HG03558 (cell line): ENCODE measurements around the gene TRIO.
"Not testable (repeated sequence)": the region's sequence is repeated elsewhere in the genome, so short reads cannot be mapped to it uniquely, and the experiment has no call there.

Experiments used
- ATAC-seq: cut with Tn5 transposase; IDR thresholded peaks from one replicate; pipeline ENCODE4 v1.9.1; 2021; ENCODE audit warnings: moderate number of reproducible peaks; ENCODE audit not compliant: unreplicated experiment; ENCODE audit errors: extremely low read depth

Gene TRIO

DNA sequence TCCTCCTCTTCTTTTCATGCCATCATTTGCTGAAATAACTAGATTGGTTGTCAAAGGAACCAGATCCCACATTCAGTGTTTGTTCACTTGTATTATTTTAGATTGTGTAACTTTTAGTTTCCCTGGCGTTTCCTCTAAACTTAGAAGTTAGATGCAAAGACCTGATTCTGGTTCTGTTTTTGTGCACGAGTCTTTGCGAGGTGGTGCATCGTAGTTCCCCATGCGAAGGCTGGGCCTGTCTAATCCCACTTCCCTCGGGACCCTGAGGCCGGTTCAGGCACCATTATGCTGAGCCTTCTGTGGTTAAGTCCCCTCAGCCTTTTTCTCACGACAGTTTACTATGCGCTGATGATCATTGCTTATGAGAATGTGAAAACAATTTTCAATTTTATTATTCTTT lies 219.3 kb downstream of the TRIO start:
- ATAC-seq, result no peak

DNA sequence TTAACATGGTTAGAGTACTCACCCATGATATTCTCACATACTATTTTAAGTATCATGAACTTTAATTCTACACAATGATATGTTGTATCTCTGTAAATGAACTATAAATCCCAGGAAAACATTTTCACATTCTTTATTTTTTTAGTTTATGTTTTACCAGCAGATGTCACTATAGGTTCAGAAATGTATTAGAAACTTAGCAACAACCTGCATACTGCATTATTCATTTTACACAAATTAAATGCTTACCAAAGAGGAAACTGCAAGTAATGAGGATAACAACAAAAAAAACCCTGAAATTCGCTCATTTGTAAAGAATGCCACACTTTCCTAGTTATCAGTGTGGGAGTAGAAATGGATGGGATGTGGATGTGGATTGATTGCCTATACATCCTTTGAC lies 221.0 kb downstream of the TRIO start:
- no peak for ATAC-seq

DNA sequence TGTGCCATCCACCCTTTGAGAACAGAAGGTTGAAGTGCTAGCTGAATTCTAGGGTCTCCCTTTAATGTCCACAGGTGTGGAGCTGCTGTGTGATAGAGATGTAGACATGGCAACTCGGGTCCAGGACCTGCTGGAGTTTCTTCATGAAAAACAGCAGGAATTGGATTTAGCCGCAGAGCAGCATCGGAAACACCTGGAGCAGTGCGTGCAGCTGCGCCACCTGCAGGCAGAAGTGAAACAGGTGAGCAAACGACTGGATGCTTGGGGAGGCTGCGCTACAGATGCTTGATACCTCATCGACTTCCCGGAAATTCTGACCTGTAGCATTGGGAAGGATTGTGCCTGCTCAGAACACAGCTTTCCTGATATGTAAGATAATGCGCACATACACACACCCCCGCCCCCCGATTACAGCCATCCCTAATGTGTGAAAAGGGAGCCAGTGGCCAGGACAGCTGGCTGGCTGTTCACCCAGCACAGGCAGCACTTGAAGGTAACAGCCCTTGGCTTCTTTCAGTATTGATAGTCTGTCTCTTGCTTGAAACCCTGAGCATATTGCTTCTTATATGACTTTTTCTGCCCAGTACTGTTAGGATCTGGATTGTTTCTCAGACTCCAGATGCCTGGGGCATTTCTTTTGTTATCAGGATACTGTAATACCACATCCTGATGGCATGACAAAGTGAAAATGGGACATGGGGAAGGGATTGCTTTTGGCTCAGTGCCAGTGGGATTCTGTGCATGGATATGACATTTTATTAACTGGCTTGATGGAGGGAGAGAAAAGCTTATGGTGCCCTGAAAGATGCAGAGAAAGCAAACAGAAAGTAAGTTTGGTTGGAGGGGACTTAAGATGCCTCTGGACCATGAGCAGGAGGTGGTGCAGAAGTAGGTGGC lies 221.7 kb downstream of the TRIO start:
- no peak for ATAC-seq

DNA sequence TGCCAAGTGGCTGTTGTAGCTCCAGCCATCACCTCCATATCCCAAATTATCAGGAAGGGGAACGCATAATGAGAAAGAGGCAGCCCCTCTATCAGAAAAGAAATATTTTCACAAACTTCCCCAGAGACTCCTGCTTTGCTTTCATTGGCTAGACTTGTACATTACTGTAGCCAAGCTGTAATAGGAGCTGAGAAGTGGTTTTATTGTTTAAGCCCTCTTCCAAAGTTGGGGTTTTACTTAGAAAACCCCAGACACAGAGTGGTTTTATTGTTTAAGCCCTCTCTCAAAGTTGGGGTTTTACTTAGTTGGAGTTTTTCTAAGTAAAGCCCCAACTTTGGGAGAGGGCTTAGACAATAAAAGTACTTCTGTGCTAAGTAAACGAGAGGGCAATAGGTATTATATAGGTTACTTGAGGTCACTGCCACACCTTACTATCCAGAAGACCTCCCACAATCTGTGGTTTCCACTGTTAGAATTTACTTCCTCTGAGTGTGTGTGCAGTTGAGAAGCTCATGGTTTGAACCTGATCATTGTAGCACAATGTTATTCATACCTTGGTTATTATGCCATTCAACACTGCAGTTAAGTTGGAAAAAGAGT lies 222.8 kb downstream of the TRIO start:
- no peak for ATAC-seq

DNA sequence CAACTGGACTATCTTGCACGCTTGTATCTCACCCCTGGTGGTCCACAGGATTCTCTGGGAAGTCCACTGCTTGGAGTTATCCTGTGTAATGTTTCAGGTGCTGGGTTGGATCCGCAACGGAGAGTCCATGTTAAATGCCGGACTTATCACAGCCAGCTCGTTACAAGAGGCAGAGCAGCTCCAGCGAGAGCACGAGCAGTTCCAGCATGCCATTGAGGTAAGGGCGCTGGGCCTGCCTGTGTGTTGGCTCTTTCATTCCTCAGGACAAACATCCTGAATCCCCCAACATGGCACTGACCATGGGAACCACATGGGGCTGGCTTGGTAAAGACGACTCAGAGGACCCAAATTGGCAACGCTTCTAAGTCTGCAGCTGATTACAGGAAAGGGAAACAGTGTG lies 223.6 kb downstream of the TRIO start:
- ATAC-seq, result no peak

DNA sequence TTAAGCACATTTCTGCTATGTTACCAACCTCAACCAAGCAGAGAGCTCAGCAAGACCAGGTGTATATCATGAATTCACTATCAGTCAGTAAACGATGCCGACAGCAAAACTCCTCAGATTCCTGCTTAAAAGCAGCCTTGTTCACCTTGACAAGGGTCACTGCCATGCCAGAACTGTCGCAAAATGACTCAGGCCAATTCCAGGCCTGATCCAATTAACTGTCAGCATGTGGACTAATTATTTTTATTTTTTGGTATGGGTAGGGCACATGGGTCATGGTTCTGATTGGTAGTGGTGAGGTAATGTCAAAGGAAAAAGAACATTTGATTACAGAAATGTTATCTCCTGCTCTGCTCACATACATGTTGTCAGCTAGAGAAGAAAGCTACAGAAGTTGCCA lies 224.2 kb downstream of the TRIO start:
- no peak for ATAC-seq

DNA sequence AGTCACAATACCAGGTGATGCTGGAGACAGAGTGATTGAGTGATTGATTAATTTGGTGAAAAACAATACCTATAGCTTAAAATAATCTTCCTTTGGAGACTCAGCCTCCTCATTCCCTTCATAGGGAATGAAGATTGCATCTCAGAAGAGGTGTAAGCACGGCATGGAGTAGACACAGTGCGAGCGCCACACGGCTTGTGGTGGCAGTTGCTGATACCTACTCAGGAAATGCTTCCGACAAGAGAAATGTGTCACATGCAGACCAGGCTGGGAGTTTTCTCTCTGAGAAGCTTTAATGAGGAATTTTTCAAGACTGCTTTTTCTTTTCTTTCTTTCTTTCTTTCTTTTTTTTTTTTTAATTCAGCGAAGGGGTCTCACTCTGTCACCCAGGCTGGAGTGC lies 226.6 kb downstream of the TRIO start:
- no peak for ATAC-seq

DNA sequence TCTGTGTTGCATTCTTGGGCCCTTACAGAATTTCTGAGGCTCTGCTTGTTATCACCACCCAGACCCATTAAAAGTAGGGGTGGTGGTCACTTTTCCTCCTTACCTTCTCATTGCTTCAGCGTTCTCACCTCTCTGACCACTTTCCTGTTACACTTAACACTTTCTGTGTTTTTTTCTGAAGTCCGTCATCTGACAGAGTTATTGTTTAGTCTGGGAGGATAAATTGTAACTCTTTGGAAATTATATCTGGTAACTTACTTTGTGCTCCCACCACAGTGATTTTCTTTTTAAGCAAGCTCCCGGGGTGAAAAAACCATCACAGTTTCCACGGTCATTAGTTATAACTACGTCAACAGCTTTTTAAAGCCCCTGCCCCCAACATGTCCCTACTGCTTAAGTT lies 227.2 kb downstream of the TRIO start:
- no peak for ATAC-seq

DNA sequence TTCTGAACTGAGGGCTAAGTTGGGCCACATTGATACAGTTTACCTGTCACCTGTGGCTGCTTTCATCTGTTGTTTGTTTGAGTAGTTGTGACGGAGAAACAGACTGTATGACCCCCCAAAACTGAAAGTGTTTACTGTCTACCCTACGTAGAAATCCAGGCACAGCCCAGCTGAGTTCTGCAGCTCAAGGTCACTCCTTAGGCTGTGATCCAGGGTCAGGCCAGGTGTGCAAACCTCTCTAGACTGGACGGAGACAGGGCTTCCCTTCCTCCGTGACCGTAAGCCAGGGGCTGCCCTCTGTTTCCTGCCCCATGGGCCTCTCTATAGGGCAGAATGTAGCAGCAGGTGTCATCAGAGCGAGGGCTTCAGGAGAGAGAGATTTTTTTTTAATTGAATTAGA lies 230.5 kb downstream of the TRIO start:
- no peak for ATAC-seq

DNA sequence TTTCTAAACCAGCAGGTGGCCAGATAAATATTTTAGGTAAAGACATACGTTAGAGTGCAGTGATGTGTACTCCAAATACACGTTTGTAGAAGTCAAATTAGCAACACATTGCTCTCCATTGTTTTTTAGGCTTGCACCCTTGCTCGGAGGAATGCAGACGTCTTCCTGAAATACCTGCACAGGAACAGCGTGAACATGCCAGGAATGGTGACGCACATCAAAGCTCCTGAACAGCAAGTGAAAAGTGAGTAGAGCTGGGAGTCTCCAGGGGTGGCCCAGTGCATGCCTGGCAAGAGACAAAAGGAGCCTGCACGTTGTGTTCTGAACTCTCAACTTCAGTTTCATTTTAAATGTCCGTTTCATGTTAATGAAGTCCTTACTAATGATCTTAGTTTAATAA lies 231.0 kb downstream of the TRIO start:
- ATAC-seq, result no peak

DNA sequence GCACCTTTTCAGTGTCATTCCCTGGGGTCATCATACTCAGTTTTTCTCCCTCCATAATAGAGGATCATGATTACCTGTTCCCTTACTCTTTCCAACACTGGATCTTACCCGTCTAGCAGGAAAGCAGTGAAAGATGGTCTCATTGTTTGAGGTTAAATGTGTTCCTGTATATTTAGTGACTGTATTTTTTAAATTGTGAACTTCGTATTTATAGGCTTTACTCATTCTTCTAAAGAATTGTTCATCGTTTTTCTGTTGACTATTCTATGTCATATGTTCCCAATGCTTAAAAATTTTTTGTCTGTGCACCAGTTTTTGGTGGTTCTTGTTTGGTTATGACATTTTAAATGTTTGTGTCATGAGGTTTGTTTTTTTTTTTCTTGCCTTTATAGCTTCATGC lies 233.6 kb downstream of the TRIO start:
- ATAC-seq, result no peak

DNA sequence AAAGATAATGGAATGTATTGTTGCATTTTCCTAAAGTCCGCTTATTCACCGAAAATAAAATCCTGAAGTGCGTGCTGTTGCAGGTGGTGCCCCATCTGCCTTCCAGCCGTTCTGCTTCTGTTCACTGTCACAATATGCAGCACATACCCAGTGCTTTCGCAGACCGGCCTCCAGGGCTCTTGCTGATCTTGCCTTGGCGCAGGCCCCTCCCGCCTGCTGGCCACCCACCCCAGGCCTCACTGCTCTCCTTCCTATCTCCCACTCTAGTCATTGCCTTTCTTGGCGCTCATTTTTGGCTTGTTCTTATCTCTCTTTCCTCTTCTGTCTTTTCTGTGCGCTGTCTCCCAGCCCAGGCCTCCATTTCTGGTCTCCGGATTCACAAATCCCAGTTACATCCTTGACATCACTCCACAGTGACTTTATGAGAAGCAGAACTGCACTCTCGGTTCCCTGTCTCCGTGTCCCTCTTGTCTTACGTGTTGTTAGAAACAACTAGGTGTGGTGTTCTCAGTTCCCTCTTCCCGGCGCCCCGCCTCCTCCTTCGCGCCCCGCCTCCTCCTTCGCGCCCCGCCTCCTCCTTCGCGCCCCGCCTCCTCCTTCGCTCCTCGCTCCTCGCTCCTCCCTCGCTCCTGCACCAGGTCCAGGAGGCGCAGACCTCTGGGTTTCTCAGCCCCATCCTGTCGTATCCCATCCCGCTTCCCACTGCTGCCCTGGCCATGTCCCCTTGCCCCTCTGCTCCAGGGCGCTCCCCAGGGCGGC lies 236.8 kb downstream of the TRIO start:
- ATAC-seq, result no peak

DNA sequence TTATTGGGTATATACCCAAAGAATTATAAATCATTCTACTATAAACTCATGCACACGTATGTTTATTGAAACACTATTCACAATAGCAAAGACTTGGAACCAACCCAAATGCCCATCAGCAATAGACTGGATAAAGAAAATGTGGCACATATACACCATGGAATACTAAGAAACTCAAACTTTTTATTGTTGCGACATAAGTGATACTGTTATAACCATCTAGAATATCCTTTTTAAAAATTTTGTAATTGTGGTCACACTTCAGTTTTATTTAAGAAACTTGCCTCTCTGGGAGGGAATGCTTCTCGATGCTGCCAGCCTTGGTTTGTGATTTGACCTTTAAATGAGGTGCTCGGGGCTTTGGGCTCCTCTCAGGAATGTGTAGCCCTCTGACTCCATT lies 237.6 kb downstream of the TRIO start:
- no peak for ATAC-seq

DNA sequence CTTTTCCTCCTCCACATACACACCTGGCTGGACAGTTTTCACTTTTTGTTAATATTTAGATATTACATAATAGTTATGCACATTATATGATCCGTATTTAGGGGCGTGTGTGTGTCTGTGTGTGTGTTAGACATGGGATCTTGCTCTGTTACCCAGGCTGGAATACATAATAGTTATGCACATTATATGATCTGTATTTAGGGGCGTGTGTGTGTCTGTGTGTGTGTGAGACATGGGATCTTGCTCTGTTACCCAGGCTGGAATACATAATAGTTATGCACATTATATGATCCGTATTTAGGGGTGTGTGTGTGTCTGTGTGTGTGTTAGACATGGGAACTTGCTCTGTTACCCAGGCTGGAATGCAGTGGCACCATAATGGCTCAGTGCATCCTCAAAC lies 239.5 kb downstream of the TRIO start:
- no peak for ATAC-seq

DNA sequence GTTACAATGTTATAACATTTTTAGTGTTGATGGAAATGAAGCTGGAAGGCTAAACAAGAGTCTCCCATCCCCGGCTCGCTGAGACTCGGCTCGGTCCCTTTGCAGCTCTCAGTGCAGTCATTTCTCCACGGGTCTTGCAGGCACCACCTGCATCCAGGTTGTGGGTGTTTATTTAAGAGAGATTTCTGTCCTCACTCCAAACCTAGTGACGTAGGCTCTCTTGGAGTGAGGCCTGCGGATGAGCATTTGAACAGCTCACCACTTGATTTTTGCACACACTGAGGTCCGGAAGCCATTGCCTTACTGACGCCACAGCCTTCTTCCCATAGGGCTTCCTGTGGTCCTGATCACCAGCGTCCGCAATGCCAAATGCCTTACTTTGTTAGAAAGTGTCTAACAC lies 240.8 kb downstream of the TRIO start:
- no peak for ATAC-seq

DNA sequence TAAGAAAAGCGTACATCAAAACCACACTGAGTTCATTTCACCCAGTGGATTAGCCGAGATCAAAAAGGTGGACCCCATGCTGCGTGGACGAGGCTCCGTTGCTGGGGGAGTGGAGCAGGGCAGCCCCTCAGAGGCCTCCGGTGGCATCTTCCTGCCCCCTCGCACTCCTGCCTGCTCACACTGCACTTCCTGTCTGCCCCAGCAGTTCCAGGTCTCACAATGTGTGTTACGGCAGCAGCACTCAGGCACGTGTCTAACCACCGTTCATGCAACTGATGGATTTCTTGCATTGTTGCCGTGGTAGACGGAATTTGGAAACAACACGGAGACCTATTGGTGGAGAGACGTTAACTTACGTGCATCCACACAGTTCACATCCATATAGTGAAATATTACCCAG lies 241.9 kb downstream of the TRIO start:
- no peak for ATAC-seq

DNA sequence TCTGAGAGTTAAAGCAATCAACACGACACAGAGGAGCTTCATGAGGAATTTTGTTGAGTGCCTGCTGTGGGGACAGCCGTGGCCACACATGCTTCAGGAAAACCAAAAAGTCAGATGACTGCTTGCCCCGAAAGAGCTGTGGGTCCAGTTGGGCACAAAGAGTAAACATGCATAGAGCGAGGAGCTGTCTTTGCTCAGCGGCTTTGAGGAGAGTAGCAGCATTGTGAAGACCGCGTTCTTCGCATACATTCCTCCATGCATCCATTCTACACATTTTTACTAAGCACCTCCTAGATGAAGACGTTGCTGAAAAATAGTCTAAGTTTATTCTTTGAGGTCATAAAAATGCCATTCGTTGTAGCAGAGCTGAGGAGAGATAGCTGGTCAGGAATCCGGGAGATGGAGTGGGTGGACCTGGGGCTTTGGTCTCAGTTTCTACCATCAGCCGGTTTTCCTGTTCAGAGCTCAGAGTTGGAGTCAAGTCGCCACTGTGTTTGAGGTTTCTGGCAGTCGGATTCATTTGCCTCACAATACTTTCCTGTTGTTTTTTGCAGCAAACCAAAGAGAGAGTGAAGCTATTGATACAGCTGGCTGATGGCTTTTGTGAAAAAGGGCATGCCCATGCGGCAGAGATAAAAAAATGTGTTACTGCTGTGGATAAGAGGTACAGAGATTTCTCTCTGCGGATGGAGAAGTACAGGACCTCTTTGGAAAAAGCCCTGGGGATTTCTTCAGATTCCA lies 243.9 kb downstream of the TRIO start:
- ATAC-seq, result no peak

DNA sequence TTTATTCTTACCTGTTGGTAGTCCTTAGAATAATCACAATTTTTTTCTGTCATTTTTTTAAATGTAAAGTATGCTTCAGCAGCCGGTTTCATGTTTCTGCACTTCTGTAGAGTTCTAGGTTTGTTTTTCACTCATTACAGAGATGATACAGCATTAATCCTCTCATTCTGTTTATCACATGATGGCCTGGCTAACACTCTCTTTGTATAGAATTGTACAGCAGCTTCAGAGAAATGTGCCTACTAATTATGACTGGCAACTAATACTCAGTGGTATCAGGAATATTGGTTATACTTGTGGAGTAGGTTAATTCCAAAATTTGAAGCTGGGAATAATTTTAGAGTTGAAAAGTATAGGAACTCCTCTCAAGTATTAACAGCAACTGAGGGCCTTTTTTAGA lies 245.6 kb downstream of the TRIO start:
- ATAC-seq, result no peak

DNA sequence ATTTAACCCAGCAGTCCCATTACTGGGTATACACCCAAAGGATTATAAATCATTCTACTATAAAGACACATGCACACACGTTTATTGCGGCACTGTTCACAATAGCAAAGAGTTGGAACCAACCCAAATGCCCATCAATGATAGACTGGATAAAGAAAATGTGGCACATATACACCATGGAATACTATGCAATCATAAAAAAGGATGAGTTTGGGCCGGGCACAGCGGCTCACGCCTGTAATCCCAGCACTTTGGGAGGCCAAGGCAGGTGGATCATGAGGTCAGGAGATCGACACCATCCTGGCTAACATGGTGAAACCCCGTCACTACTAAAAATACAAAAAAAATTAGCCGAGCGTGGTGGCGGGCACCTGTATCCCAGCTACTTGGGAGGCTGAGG lies 249.4 kb downstream of the TRIO start:
- not testable (repeated sequence) for ATAC-seq

DNA sequence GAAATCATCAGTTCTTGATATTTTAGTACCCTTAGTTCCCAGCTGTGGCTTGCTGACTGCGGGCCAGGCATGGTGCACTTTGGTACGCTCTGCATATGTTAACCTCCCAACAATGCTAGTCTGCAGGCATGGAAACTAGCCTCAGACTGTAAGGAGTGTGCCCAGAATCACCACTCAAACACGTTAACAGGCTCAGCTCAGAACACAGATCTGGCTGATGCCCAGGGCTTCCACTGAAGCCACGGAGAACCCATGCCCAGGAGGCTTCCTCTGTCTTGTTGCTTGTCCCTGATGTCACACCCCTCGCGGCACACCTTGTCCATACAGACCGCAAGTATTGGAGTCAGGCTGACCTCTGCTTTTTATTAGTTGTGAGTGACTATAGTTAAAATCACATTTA lies 251.2 kb downstream of the TRIO start:
- no peak for ATAC-seq

DNA sequence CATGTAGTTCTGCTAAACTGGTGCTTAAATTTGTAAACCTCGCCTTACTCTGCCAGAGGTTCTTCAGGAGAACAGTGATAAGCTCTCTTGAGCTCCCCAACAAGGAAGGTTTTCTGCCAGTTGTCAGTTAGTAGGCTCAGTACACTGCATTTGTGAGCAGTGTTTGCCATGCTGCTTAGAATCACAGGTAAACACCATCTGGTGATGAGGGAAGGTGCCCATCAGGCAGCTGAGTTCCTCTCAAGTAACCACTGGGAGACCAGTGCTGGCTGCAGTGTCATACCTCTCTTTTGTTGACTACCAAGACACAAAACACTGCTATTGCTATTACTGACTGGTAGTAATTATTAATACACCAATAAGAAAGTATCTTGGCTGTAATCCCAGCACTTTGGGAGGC lies 252.3 kb downstream of the TRIO start:
- ATAC-seq, result no peak
